AG10803 (cell line): ENCODE measurements around the gene ITPR2.

ENCODE experiments used
- DNase-seq: peaks from one replicate; pipeline ENCODE4 v3.0.0; 2010; ENCODE audit warnings: low read depth
- H3K4me3 ChIP-seq: 2 replicates; pipeline ENCODE4 v1.5.1; 2011; ENCODE audit warnings: mild to moderate bottlenecking, low read length, control low read depth
- CTCF ChIP-seq: conservative IDR thresholded peaks from 2 replicates; pipeline ENCODE4 v1.5.1; 2011; ENCODE audit warnings: mild to moderate bottlenecking, low read length, control low read depth, inconsistent platforms

The ITPR2 gene

DNA sequence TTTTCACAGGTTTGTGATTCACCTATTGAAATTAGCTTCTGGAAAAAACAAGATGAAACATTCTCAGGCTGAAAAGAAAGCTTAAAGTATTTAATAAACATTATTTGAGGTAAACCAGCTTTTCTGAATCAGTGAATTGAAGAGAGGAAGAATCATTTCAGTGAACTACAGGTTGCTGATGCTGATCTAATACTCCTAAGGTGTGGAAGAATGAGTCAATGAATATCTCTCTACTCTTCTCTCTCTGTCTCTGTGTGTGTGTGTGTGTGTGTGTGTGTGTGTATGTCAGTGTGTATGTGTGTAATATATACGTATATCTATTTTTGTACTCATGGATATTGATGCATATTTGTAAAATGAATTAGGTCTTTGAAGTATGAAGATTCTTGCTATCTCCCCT, 325.4 kb downstream of the ITPR2 start:
- TF ChIP-seq CTCF = no peak
- DNase-seq = no peak
- H3K4me3 ChIP-seq = no peak overlapping the region

GRCh38 chr12:26499979-26500640, 332.9 kb downstream of the ITPR2 start:
- TF ChIP-seq CTCF = no peak
- peak; percentile 69 for DNase-seq

DNA sequence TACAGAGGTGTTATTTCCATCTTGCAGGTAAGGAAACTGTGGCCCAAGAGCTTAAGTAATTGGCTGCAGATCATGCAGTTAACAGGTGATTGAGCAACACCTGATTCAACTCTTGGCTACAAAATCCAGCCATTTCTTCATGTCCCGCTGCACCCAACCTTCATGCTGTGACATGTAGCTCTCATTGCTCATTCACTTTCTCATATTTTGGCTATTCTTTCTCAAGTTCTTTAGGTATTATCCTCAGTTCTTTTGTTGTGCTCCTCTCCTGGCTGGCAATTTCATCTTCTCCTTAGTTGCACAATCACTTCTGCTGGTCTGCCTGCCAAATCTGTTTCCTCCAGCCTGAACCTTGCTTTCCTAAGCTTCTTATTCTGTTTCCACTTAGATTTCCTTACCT, 336.8 kb downstream of the ITPR2 start:
- DNase-seq = no peak
- TF ChIP-seq CTCF = no peak
- no peak overlapping the region for H3K4me3 ChIP-seq

More at GRCh38 chr12:26499979-26500640, 332.9 kb downstream of the ITPR2 start:
- no peak overlapping the region for H3K4me3 ChIP-seq

GRCh38 chr12:26493656-26494055, 339.3 kb downstream of the ITPR2 start:
- no peak overlapping the region for H3K4me3 ChIP-seq
- no peak for TF ChIP-seq CTCF
- no peak for DNase-seq

DNA sequence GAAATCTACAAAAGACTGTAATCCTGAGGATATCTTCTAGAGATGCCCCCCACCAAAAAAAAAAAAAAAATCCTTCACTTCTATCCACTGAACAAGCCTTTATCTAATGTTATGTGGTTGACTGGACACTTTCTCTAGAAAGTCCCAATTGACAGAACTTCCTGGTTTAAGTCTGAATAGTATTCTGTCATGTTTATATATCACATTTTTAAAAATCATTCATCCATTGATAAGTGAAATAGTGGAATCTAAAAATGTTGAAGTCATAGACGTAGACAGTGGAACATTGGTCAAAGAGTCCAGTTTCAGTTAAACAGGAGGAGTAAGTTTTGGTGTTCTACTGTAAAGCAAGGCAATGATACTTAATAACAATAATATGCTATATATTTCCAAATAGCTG, 340.6 kb downstream of the ITPR2 start:
- no peak for TF ChIP-seq CTCF
- H3K4me3 ChIP-seq = no peak overlapping the region
- DNase-seq = no peak

DNA sequence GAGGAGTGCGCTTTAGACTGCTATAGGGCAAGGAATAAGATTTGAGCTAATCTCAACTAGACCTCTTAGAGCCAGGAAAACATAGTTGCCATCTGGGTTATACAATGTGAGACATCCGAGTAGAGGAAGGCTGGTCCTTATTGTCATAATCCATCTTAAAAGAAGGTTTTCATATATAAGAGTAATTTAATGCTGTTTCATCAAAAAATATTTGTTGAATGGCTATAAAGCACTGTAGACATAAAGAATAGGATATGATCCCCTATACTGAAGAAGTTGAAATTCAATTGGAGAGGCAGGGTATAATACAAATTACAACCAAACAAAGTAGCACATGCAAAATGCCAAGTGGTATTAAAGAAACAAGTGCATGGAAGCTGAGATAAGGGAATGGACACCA, 343.1 kb downstream of the ITPR2 start:
- DNase-seq = no peak
- no peak for TF ChIP-seq CTCF

GRCh38 chr12:26488351-26488750, 344.6 kb downstream of the ITPR2 start:
- DNase-seq = no peak
- H3K4me3 ChIP-seq = no peak overlapping the region
- no peak for TF ChIP-seq CTCF

More for the DNA sequence above, 343.1 kb downstream of the ITPR2 start:
- no peak overlapping the region for H3K4me3 ChIP-seq
